NCI-H460 (cell line): Measurements from ENCODE around the gene PIWIL4. TPM values are rescaled to one million over a fixed set of nuclear protein-coding genes. Genes with fewer than 3 reads are reported as not detected.
"Not testable (repeated sequence)": the region's sequence is repeated elsewhere in the genome, so short reads cannot be mapped to it uniquely, and the experiment has no call there.

ENCODE experiments used
- DNase-seq: peaks from one replicate; pipeline ENCODE4 v3.0.0-alpha.2; 2016; ENCODE audit warnings: low read depth; ENCODE audit errors: extremely low read depth
- total RNA-seq: library from RNA; depleted of rRNA; stranded (reverse); fragments of >200 nt; shearing (Covaris generic); gene quantifications from 2 replicates; pipeline ENCODE4 v1.2.3, GENCODE V29; 2014

Gene PIWIL4
- total RNA-seq, 1 experiment from 2014 or later = 0.25 TPM

GRCh38 chr11:94630221-94630620, 63.1 kb downstream of the PIWIL4 start:
- no peak for DNase-seq

GRCh38 chr11:94632356-94632755, 65.2 kb downstream of the PIWIL4 start:
- no peak for DNase-seq

GRCh38 chr11:94635072-94635471, 67.9 kb downstream of the PIWIL4 start:
- DNase-seq = no peak

GRCh38 chr11:94636388-94636949, 69.3 kb downstream of the PIWIL4 start:
- DNase-seq = no peak

GRCh38 chr11:94638301-94638901, 71.2 kb downstream of the PIWIL4 start:
- no peak for DNase-seq

GRCh38 chr11:94638902-94639373, 71.8 kb downstream of the PIWIL4 start:
- no peak for DNase-seq

- no peak for DNase-seq
These were observed 72.9 kb downstream of the PIWIL4 start for GRCh38 chr11:94639901-94640721.

- DNase-seq = no peak
These were observed 74.1 kb downstream of the PIWIL4 start for GRCh38 chr11:94641167-94641761.

GRCh38 chr11:94643186-94643585, 76.0 kb downstream of the PIWIL4 start:
- DNase-seq = not testable (repeated sequence)

GRCh38 chr11:94647926-94648325, 80.8 kb downstream of the PIWIL4 start:
- no peak for DNase-seq

GRCh38 chr11:94648789-94649188, 81.6 kb downstream of the PIWIL4 start:
- no peak for DNase-seq

- no peak for DNase-seq
These were observed 82.1 kb downstream of the PIWIL4 start for GRCh38 chr11:94649254-94649653.

- no peak for DNase-seq
These were observed 82.9 kb downstream of the PIWIL4 start for GRCh38 chr11:94649964-94650623.

- DNase-seq = no peak
These were observed 83.6 kb downstream of the PIWIL4 start for GRCh38 chr11:94650756-94651155.

GRCh38 chr11:94652735-94653284, 85.6 kb downstream of the PIWIL4 start:
- DNase-seq = no peak

- no peak for DNase-seq
These were observed 86.4 kb downstream of the PIWIL4 start for GRCh38 chr11:94653561-94653960.

- no peak for DNase-seq
These were observed 87.0 kb downstream of the PIWIL4 start for GRCh38 chr11:94654201-94654600.

GRCh38 chr11:94655291-94655690, 88.1 kb downstream of the PIWIL4 start:
- no peak for DNase-seq

- no peak for DNase-seq
These were observed 88.8 kb downstream of the PIWIL4 start for GRCh38 chr11:94655956-94656355.

GRCh38 chr11:94656968-94657367, 89.8 kb downstream of the PIWIL4 start:
- no peak for DNase-seq

- no peak for DNase-seq
These were observed 90.5 kb downstream of the PIWIL4 start for GRCh38 chr11:94657629-94658028.
